ENCODE data around the gene MED10. TPM values are rescaled to one million over a fixed set of nuclear protein-coding genes. Genes with fewer than 3 reads are reported as not detected.

Gene MED10
- total and polyA plus RNA-seq, 2 experiments from 2014 or later, result 16.0 to 58.1 TPM

- TF ChIP-seq CTCF (conservative IDR thresholded peaks at IDR 0.05; ENCODE audit: low read depth in 2 of 2) (no peak), ZNF331 (CRISPR knock-in tag; IDR thresholded peaks at IDR 0.05; ENCODE audit: low read depth) (no peak), ZNF462 (CRISPR knock-in tag; IDR thresholded peaks at IDR 0.05) (no peak), EZH2 (IDR thresholded peaks at IDR 0.05; ENCODE audit: low read depth, unreplicated experiment) (no peak), NANOG (IDR thresholded peaks at IDR 0.05; ENCODE audit: borderline replicate concordance) (no peak), EZH2phosphoT487 (IDR thresholded peaks at IDR 0.05; ENCODE audit: unreplicated experiment) (no peak)
Measured at GRCh38 chr5:6396043-6396442, 17.7 kb upstream of the MED10 start (continued).

- H3K4me2 ChIP-seq, result no peak overlapping the region
- no peaks in the 10 kb centered on the region for H3F3A ChIP-seq (replicated peaks; ENCODE audit: low read depth)
- peaks cover 3% of the 10 kb centered on the region; the same call in 1 of the 2 replicates for H3K9me2 ChIP-seq (ENCODE audit: insufficient read depth)
- H3K4me1 ChIP-seq (ENCODE audit: insufficient read depth), result no peaks in the 10 kb centered on the region
- H3K79me2 ChIP-seq (replicated peaks; ENCODE audit: insufficient read depth), result no peaks in the 10 kb centered on the region
- H3K27me3 ChIP-seq (ENCODE audit: insufficient read depth), result no peaks in the 10 kb centered on the region
- H3K36me3 Mint-ChIP-seq (ENCODE audit: low read depth), result peaks cover 6% of the 10 kb centered on the region; the same call in 1 of the 3 replicates
- H3K36me3 ChIP-seq (ENCODE audit: insufficient read depth), result no peaks in the 10 kb centered on the region
- H3K27ac Mint-ChIP-seq, result no peak overlapping the region
- no peak overlapping the region for H3K4me3 Mint-ChIP-seq
- H3K4me1 Mint-ChIP-seq, result no peaks in the 10 kb centered on the region; the same call in 1 of the 3 replicates
- peaks cover 5% of the 10 kb centered on the region; the same call in 2 of the 3 replicates for H3K9me3 Mint-ChIP-seq
- H3K27ac ChIP-seq (ENCODE audit: low read depth), result no peak overlapping the region
- no peak overlapping the region for H2AFZ ChIP-seq
- H3K4me3 ChIP-seq, result no peak overlapping the region
- H3K27me3 Mint-ChIP-seq (ENCODE audit: insufficient read depth, low read depth, poor library complexity), result peaks cover 8% of the 10 kb centered on the region
- ATAC-seq, result no peak
- H4K20me1 ChIP-seq (replicated peaks; ENCODE audit: insufficient read depth), result no peaks in the 10 kb centered on the region
- DNase-seq (ENCODE audit: low spot score), result no peak
- no peak for TF ChIP-seq EZH2 (IDR thresholded peaks at IDR 0.05; ENCODE audit: low read depth, unreplicated experiment)
- no peak for TF ChIP-seq POLR2AphosphoS5 (IDR thresholded peaks at IDR 0.05; ENCODE audit: low read depth)
- TF ChIP-seq ZNF114 (CRISPR knock-in tag; IDR thresholded peaks at IDR 0.05), result no peak
- no peak for TF ChIP-seq ETS1 (IDR thresholded peaks at IDR 0.05)
- no peak for TF ChIP-seq STAT1 (IDR thresholded peaks at IDR 0.05; ENCODE audit: unreplicated experiment)
- TF ChIP-seq CREB1 (CRISPR knock-in tag; IDR thresholded peaks at IDR 0.05; ENCODE audit: low read depth), result no peak
Measured at GRCh38 chr5:6395621-6396020, 17.3 kb upstream of the MED10 start.
